C4-2B (cell line): ENCODE measurements around the gene FOXR1.

Source experiments
- CTCF ChIP-seq: fragments of 450-650 bp; conservative IDR thresholded peaks from 2 replicates; pipeline ENCODE4 v1.5.1; 2017; ENCODE audit warnings: mild to moderate bottlenecking
- ZFX ChIP-seq: fragments of 450-650 bp; IDR thresholded peaks from 2 replicates; pipeline ENCODE4 v1.6.1; 2017

- TF ChIP-seq CTCF (no peak), ZFX (no peak)
These were observed 40.0 kb downstream of the FOXR1 start for GRCh38 chr11:119011476-119012053.
